Panc1 (cell line): ENCODE data around the gene PKIB. TPM values are rescaled to one million over a fixed set of nuclear protein-coding genes. Genes with fewer than 3 reads are reported as not detected.

Experiments
- ATAC-seq: fragments of 200-7000 bp; cut with Tn5 transposase; 2 replicates; pipeline ENCODE4 v1.9.1; 2020; ENCODE audit warnings: mild to moderate bottlenecking, moderate library complexity
- BruUV-seq: library from RNA; stranded (reverse); fragments of 400-500 nt; replicated peaks from 2 replicates; lab custom pipeline; 2021; lab: Mats Ljungman, UMichigan
- CTCF ChIA-PET: fragments of 300-600 bp; sonication (Branson Sonifier 250); formaldehyde crosslinking; loops from one replicate; lab custom pipeline; 2022; ENCODE audit warnings: antibody characterized with exemption; lab: Charles Lee
- POLR2A ChIA-PET: fragments of 300-600 bp; sonication (Branson Sonifier 250); formaldehyde crosslinking; loops from one replicate; lab custom pipeline; 2022; ENCODE audit warnings: antibody characterized with exemption; lab: Charles Lee
- DNase-seq: peaks from one replicate; pipeline ENCODE4 v3.0.0-alpha.2; 2010; ENCODE audit warnings: low read depth, low spot score
- H3K27ac ChIP-seq: 2 replicates; pipeline ENCODE4 v1.5.1; 2011; ENCODE audit warnings: mild to moderate bottlenecking, low read length, inconsistent platforms
- H3K27me3 ChIP-seq: fragments of 200-500 bp; sonication (Bioruptor generic); 2 replicates; pipeline ENCODE4 v1.6.0; 2014; ENCODE audit warnings: low read length, inconsistent platforms; ENCODE audit not compliant: control insufficient read depth, insufficient read depth
- H3K36me3 ChIP-seq: fragments of 200-500 bp; sonication (Bioruptor generic); 2 replicates; pipeline ENCODE4 v1.5.1; 2014; ENCODE audit warnings: inconsistent platforms, mild to moderate bottlenecking, low read length, moderate library complexity; ENCODE audit not compliant: control insufficient read depth, insufficient read depth
- H3K4me1 ChIP-seq: 2 replicates; pipeline ENCODE4 v1.5.1; 2011; ENCODE audit warnings: inconsistent platforms, mild to moderate bottlenecking, low read length, moderate library complexity; ENCODE audit not compliant: control insufficient read depth, insufficient read depth
- H3K4me3 ChIP-seq, 2 experiments: 2 replicates each; pipeline ENCODE4 v1.5.1; 2011 to 2012; ENCODE audit warnings: low read depth in 2 of 2, low read length in 2 of 2, mild to moderate bottlenecking in 2 of 2, inconsistent platforms in 1 of 2, moderate library complexity in 1 of 2
- H3K9me3 ChIP-seq: fragments of 200-500 bp; sonication (Bioruptor generic); 2 replicates; pipeline ENCODE4 v1.5.1; 2014; ENCODE audit warnings: low read depth, mild to moderate bottlenecking, inconsistent platforms, low read length, moderate library complexity; ENCODE audit not compliant: control insufficient read depth, insufficient read depth
- CTCF ChIP-seq: fragments of 450-650 bp; IDR thresholded peaks from 2 replicates; pipeline ENCODE4 v1.5.1; 2017; ENCODE audit warnings: mild to moderate bottlenecking
- POLR2AphosphoS5 ChIP-seq: IDR thresholded peaks from 2 replicates; pipeline ENCODE4 v1.6.1; 2012; ENCODE audit warnings: mild to moderate bottlenecking, low read depth, low read length, moderate library complexity
- REST ChIP-seq, 2 experiments: IDR thresholded peaks; 2 replicates each; pipeline ENCODE4 v1.6.1; 2011 to 2012; ENCODE audit warnings: low read depth in 2 of 2, control low read depth in 1 of 2, low read length in 1 of 2, mild to moderate bottlenecking in 1 of 2, moderate library complexity in 1 of 2; ENCODE audit not compliant: insufficient read depth in 1 of 2
- SIN3A ChIP-seq: IDR thresholded peaks from 2 replicates; pipeline ENCODE4 v1.6.1; 2012; ENCODE audit warnings: low read depth, mild to moderate bottlenecking, low read length, moderate library complexity, borderline replicate concordance; ENCODE audit not compliant: insufficient read depth
- TCF7L2 ChIP-seq: IDR thresholded peaks from 2 replicates; pipeline ENCODE4 v1.6.1; 2011; ENCODE audit warnings: mild to moderate bottlenecking, low read depth, low read length, inconsistent platforms
- in situ Hi-C: cut with HindIII; loops from 2 replicates; pipeline ENCODE4 v1.10.0; 2016; ENCODE audit warnings: low sequenced_read_pairs, low pct_unique_long_range_greater_than_20kb
- intact Hi-C: fragments of 100-400 bp; cut with micrococcal nuclease; formaldehyde crosslinking; loops from one replicate; pipeline ENCODE4 v1.10.0; 2022; ENCODE audit not compliant: unreplicated experiment
- total RNA-seq: library from RNA; stranded (reverse); gene quantifications from one replicate; pipeline ENCODE4 v1.2.1, GENCODE V29; 2021; ENCODE audit not compliant: unreplicated experiment

Gene PKIB
- total RNA-seq, 1 experiment from 2014 or later: 1.1 TPM

GRCh38 chr6:122715725-122716124 is 105.5 kb downstream of the PKIB start:
- DNase-seq: no peak
- no peaks in the 10 kb centered on the region for H3K9me3 ChIP-seq
- POLR2A ChIA-PET: no interaction called here
- no peak for TF ChIP-seq POLR2AphosphoS5
- TF ChIP-seq REST (IDR thresholded peaks at IDR 0.05; ENCODE audit: insufficient read depth in 1 of 2, low read depth in 2 of 2, low read length in 1 of 2): no peak
- TF ChIP-seq TCF7L2: no peak
- no peak for TF ChIP-seq CTCF
- no peak for TF ChIP-seq SIN3A
- CTCF ChIA-PET: no interaction called here
- no peak for ATAC-seq
- intact Hi-C loops: no loop called here
- peaks cover 7% of the 10 kb centered on the region for H3K27me3 ChIP-seq
- H3K27ac ChIP-seq: no peak overlapping the region
- no peak overlapping the region for H3K4me3 ChIP-seq
- no TSS peak for BruUV-seq
- H3K36me3 ChIP-seq: no peaks in the 10 kb centered on the region
- no peaks in the 10 kb centered on the region for H3K4me1 ChIP-seq
- in situ Hi-C loops: no loop called here

- ATAC-seq (no peak), DNase-seq (no peak)
- H3K27ac ChIP-seq: no peak overlapping the region
- in situ Hi-C loops (no loop called here), intact Hi-C loops (no loop called here)
- H3K27me3 ChIP-seq: peaks cover 7% of the 10 kb centered on the region
- no peaks in the 10 kb centered on the region for H3K36me3 ChIP-seq
- TF ChIP-seq POLR2AphosphoS5 (no peak), TCF7L2 (no peak)
- ChIA-PET POLR2A (no interaction called here), CTCF (no interaction called here)
- BruUV-seq: no TSS peak
- H3K9me3 ChIP-seq: no peaks in the 10 kb centered on the region
- no peaks in the 10 kb centered on the region for H3K4me1 ChIP-seq
- no peak overlapping the region for H3K4me3 ChIP-seq
Observed at GRCh38 chr6:122717350-122717749, 107.1 kb downstream of the PKIB start.

- ATAC-seq (no peak), DNase-seq (no peak)
- in situ Hi-C loops (no loop called here), intact Hi-C loops (no loop called here)
- ChIA-PET POLR2A (interaction anchor here (0.6 kb wide), 1 partner anchor 176 kb away, joined by 5 read pairs; no protein-coding TSS in a partner anchor), CTCF (no interaction called here)
- no peak for TF ChIP-seq TCF7L2
- no peak for TF ChIP-seq CTCF
- no peak for TF ChIP-seq POLR2AphosphoS5
- TF ChIP-seq SIN3A: no peak
- TF ChIP-seq REST (IDR thresholded peaks at IDR 0.05; ENCODE audit: insufficient read depth in 1 of 2, low read depth in 2 of 2, low read length in 1 of 2): no peak
- BruUV-seq: no TSS peak
- Histone ChIP-seq H3K4me3 (no peak overlapping the region), H3K9me3 (no peaks in the 10 kb centered on the region), H3K27ac (no peak overlapping the region), H3K4me1 (no peaks in the 10 kb centered on the region), H3K36me3 (no peaks in the 10 kb centered on the region), H3K27me3 (peaks cover 7% of the 10 kb centered on the region)
Observed at GRCh38 chr6:122718616-122719015, 108.4 kb downstream of the PKIB start.
